ENCODE measurements around the gene ZNF836.
"Not testable (repeated sequence)": the region's sequence is repeated elsewhere in the genome, so short reads cannot be mapped to it uniquely, and the experiment has no call there.

Gene ZNF836

DNA sequence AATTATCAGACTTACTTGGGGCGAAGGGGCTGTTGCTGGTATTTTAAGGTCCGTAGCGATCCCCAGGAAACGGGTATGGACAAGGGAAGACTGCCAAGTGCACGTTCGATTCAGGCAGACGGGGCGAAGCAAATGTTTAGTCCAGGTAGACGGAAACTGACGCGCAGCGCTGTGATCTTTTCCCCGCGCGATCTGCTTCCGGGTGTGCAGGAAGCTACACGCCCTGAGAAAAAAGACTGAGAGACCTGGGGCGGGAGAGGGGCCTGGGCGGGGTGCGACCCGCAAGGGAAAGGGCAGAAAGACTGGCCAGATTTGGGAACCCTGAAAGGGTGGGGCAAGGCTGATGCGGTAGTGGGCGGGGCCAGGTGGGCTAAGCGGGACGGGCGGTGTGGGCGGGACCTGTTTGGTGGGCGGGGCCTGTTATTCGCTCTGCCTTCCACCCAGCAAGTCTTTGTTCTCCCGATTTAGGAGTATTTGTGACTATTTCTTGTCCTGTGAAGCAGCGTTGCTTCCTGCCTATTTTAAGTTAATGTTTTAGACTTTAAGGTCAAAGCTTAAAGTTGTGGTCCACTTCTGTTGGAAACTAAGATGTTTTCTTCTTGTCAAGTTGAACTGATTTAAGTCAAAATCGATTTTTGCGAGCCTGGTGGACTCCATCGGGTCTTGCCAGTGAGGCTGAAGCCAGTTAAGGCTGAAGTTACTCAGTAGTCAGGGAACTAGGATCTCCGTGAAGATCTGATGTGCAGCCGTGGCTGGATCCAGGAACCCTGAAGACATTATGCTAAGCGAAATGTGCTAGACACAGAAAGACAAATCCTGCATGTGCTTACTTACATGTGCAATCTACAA, at the start of gene ZNF836:
Gene ZNF836 (minus strand): TSS at position 301 of the 849 bp plus-strand sequence. CDS start 3,549 bp downstream, outside the sequence.
- DNase-seq = peak; percentile 52 to 58

- DNase-seq = no peak
These were observed 49.6 kb upstream of the ZNF836 start for GRCh38 chr19:52221031-52221430.

DNA sequence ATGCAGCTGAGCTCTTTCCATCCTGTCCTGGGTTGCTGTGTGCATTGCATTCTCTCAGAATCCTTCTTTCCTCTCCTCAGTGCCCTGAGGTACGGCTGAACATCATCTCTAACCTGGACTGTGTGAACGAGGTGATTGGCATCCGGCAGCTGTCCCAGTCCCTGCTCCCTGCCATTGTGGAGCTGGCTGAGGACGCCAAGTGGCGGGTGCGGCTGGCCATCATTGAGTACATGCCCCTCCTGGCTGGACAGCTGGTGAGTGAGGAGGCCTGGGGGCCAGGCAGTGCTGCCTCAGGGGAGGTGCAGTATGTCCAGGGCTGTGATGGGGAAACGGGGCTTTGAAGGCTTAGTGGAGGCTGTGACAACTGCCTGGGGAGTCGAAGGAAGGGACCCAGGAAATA, 48.2 kb upstream of the ZNF836 start:
- DNase-seq = no peak

GRCh38 chr19:52217576-52217975, 46.2 kb upstream of the ZNF836 start:
- no peak for DNase-seq

GRCh38 chr19:52216401-52216800, 45.0 kb upstream of the ZNF836 start:
- DNase-seq = no peak

DNA sequence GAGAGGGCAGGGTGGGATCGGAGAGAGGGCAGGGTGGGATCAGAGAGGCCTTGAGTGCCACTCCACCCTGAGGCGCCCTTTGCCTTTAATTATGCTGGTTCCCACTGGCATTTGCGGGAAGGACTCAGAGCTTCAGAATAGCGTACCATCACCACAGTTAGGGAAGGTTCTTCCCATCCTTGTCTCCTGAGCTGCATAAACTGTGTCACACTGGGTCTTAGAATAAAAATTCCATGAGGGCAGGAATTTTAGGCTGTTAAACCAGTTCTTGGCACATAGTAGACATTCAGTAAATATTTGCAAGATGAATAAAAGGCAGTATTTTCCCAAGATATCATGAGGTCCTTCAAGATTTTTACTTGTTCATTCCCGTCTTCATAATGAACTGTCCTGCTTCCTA, 42.8 kb upstream of the ZNF836 start:
- no peak for DNase-seq

- DNase-seq = no peak
These were observed 41.3 kb upstream of the ZNF836 start for GRCh38 chr19:52212572-52213255.

DNA sequence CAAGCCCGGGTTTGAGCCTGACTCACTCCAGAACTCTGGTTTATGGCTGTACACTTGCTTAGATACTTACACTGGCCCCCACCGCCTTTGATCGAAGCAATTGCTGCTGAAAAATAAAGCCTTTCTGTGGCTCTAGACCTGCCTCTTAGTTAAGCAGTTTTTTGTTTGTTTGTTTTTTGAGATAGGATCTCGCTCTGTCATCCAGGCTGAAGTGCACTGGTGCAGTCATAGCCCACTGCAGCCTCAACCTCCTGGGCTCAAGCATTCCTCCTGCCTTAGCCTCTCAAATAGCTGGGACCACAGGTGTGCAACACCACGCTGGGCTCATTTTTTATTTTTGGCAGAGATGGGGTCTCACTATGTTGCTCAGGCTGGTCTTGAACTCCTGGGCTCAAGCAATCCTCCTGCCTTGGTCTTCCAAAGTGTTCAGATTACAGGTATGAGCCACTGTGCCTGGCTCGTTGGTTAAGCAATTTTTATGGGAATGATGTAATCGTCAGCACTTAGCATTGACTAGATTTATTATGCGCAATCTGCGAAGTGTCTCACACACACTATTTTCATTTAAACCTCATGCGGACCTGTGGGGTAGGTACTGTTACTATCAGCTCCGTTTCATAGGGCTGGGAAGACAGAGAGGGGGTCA, 40.6 kb upstream of the ZNF836 start:
- no peak for DNase-seq

DNA sequence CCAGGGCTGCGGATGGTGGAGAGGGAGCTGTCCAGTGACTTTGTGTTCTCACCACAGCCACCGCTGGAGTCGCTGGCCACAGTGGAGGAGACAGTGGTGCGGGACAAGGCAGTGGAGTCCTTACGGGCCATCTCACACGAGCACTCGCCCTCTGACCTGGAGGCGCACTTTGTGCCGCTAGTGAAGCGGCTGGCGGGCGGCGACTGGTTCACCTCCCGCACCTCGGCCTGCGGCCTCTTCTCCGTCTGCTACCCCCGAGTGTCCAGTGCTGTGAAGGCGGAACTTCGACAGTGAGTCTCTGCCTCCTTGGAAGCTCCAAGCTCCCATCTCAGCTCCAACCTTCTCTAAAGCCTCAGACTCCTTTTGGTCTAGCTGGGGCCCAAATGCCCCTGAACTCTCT, 39.8 kb upstream of the ZNF836 start:
- DNase-seq = no peak

DNA sequence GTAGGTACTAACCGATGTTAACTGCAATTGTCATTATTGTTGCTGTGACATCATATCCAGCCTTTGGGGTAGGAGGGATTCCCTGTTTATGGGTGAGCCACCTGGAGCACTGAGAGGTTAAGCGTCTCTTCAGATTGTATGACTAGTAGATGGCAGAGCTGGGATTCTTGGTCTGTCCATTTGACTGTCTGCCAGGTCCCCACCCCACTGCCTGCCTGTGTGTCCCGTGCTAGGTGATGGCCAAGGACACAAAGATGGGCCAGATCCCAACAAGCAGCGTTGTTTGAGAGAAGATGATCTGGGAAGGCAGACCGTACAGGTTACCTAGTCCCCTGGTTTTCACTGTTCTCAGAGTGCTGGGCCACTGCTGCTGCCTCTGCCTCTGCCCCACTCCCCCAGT, 35.1 kb upstream of the ZNF836 start:
- DNase-seq = no peak

DNA sequence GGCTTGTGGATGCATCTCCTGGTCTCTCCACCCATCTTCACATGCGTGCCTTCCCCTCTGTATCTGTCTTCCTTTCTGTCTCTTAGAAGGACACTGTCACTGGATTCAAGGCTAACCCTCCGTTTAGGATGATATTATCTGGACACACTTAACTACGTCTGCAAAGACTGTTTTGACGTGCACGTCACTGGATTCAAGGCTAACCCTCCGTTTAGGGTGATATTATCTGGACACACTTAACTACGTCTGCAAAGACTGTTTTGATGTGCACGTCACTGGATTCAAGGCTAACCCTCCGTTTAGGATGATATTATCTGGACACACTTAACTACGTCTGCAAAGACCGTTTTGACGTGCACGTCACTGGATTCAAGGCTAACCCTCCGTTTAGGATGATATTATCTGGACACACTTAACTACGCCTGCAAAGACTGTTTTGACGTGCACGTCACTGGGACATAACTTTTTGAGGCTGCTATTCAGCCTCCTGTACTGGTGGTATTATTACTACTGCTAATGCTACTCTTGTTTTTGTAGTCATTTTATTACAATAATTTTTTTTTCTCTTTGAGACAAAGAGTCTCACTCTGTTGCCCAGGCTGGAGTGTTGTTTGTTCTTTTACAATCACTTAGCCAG, 29.5 kb upstream of the ZNF836 start:
- not testable (repeated sequence) for DNase-seq

DNA sequence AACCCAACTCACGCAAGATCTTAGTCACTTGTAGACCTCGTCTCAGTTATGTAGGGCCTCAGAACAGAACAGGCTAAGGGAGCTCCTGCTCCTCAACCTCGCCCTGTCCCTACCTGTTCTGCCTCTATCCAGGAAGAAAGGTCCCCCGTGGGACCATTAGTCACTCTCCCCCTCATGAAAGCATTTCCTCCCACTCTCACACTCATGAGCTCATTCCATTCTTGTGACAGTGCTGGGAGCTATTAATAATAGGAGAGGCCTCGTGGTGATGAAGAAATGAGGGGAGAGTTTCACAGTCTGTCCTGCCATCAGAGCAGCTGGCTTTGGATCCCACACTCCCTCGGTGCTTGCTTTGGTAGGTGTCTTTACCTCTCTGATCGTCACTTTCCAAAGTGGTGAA, 28.6 kb upstream of the ZNF836 start:
- no peak for DNase-seq

DNA sequence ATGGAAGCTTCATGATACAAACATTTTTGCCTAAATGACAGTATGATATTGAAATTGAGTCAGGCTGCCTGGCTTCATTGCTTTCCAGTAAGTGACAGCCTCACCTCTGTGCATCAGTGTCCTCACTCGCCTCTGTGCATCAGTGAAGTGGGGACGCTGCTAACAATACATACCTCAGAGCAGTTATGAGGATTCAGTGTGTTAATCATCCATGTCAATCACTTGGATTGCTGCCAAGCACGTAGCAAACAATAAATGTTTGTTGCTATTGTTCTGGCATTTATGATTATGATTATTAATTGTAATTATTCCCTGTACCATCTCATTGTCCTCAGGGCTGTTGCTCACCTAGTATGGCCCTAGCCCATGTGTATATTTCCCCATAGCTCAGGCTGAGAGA, 27.3 kb upstream of the ZNF836 start:
- DNase-seq = no peak

GRCh38 chr19:52197964-52198363, 26.5 kb upstream of the ZNF836 start:
- no peak for DNase-seq

DNA sequence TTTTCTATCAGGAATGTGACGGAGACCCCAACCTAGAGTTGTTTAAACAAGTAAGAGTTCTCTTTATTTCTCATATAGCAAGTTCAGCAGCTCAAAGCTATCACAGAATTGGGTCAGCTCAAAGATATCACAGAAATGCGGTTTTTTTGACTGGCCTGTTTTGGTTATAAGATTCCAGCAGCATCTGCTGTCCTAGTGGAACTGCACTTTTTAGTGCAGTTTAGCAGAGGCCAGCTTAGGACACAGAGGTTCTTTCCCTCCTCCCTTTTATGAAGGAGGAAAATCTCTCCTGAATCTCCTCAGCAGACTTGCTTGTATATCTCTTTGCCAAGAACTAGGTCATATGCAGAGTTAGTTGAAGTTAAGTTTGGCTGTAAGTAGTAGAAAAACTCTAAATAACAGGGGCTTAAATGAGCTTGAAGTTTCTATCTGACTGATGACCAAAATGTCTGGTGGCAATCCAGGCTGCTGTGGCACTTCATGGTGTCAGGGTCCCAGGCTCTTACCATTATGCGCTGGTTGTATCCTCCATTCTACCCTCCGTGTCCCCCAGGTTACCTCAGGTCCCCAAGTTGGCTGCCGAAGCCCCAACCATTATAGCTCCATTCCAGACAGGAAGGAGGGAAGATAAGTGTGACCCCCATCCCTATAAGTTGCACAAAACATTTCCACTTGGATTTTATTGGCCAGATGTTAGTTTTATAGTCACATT, 25.0 kb upstream of the ZNF836 start:
- DNase-seq = no peak

DNA sequence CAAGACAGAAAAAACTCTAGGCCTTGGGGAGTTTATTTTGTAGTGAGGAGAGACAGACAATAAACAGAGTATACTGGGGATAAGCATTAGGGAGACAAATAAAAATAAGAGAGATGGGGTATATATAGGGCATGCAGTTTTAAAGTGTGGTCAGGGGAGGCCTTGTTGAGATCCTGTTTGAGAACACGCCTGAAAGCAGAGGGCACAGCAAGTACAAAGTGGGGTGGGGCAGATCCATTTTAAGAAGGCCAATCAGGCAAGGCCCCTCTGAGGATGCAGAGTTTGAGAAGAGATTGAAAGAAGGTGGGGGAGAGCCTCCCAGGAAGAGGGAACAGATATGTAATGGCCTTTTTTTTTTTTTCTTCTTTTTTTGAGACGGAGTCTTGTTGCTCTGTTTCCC, 20.5 kb upstream of the ZNF836 start:
- no peak for DNase-seq

DNA sequence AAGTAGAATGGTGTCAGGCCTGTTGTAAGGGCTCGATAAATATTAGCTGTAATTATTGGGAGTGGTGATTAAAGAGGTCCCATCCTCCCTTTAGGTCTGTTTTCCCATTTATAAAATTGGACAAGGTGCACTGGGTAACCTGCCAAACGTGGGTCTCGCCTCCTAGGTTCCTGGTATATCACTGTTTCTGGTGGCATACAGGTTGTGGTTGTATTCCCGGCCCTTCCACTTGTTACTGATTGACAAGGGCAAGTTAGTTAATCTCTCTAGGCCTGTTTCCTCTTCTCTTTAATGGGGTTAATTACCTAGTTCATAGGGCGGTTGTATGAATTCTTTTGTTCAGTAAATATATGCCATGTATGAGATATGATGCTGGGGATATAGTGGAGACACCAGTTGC, 20.0 kb upstream of the ZNF836 start:
- no peak for DNase-seq

GRCh38 chr19:52190487-52191293, 19.3 kb upstream of the ZNF836 start:
- peak; percentile 39 to 44 for DNase-seq

GRCh38 chr19:52189735-52190486, 18.5 kb upstream of the ZNF836 start, which contains the start of gene PPP2R1A:
Gene PPP2R1A (plus strand): TSS chr19:52190052. CDS start chr19:52190097, 45 bp downstream.
- DNase-seq = peak; percentile 99

- no peak for DNase-seq
These were observed 17.7 kb upstream of the ZNF836 start for GRCh38 chr19:52188822-52189734.
